SK-N-SH (cell line): Measurements from ENCODE around the gene SYNJ2. TPM values are rescaled to one million over a fixed set of nuclear protein-coding genes. Genes with fewer than 3 reads are reported as not detected.
A peak's percentile ranks its signal among the peaks of the same experiment; 100 is the strongest.

ENCODE experiments used
- CTCF ChIA-PET: fragments of 300-600, 350-600 bp; formaldehyde crosslinking; extraction: SDS; loops from one replicate; lab custom pipeline; 2021; lab: Yijun Ruan, JAX
- POLR2A ChIA-PET: fragments of 350-600 bp; sonication (Branson Sonifier 250); formaldehyde crosslinking; extraction: SDS; loops from one replicate; lab custom pipeline; 2020; ENCODE audit warnings: antibody characterized with exemption, inconsistent platforms; lab: Yijun Ruan, JAX
- DNase-seq: peaks from one replicate; pipeline ENCODE4 v3.0.0; 2012
- H2AFZ ChIP-seq: fragments of 200-600 bp; sonication (generic); 2 replicates; pipeline ENCODE4 v1.8.1; 2016; ENCODE audit warnings: antibody characterized with exemption, mild to moderate bottlenecking, low read depth
- H3F3A ChIP-seq: fragments of 200-600 bp; sonication (generic); replicated peaks from 2 replicates; pipeline ENCODE3; 2016; ENCODE audit warnings: antibody characterized with exemption, mild to moderate bottlenecking; ENCODE audit not compliant: insufficient read depth
- H3K27ac ChIP-seq, 2 experiments: fragments of 200-500 bp in 1 of 2; fragments of 200-600 bp in 1 of 2; sonication (Bioruptor generic) in 1 of 2; sonication (generic), shearing (Covaris generic) in 1 of 2; 2 replicates each; pipeline versions ENCODE4 v1.5.1 to v1.6.1; 2014 to 2016; ENCODE audit warnings: low read depth in 2 of 2, inconsistent platforms in 1 of 2, low read length in 1 of 2, mild to moderate bottlenecking in 1 of 2, mixed read lengths in 1 of 2
- H3K27me3 ChIP-seq: fragments of 200-600 bp; sonication (generic), shearing (Covaris generic); 2 replicates; pipeline ENCODE4 v1.6.1; 2016; ENCODE audit warnings: mixed run types; ENCODE audit not compliant: insufficient read depth
- H3K36me3 ChIP-seq, 2 experiments: fragments of 200-500 bp in 1 of 2; fragments of 200-600 bp in 1 of 2; sonication (Bioruptor generic) in 1 of 2; sonication (generic) in 1 of 2; replicated peaks in 1 of 2; 2 replicates each; pipeline versions ENCODE3 to v1.5.1; 2014 to 2016; ENCODE audit warnings: low read length in 1 of 2, mild to moderate bottlenecking in 1 of 2; ENCODE audit not compliant: insufficient read depth in 2 of 2, control insufficient read depth in 1 of 2
- H3K4me1 ChIP-seq, 2 experiments: fragments of 200-500 bp in 1 of 2; fragments of 200-600 bp in 1 of 2; sonication (Bioruptor generic) in 1 of 2; sonication (generic), shearing (Covaris generic) in 1 of 2; 2 replicates each; pipeline versions ENCODE4 v1.5.1 to v1.6.1; 2014 to 2016; ENCODE audit warnings: low read depth in 1 of 2, low read length in 1 of 2, mixed run types in 1 of 2; ENCODE audit not compliant: insufficient read depth in 2 of 2, control insufficient read depth in 1 of 2
- H3K4me2 ChIP-seq: fragments of 200-600 bp; sonication (generic), shearing (Covaris generic); 2 replicates; pipeline ENCODE4 v1.6.1; 2017; ENCODE audit warnings: mixed run types
- H3K4me3 ChIP-seq, 2 experiments: fragments of 200-500 bp in 1 of 2; fragments of 200-600 bp in 1 of 2; sonication (Bioruptor generic) in 1 of 2; sonication (generic), shearing (Covaris generic) in 1 of 2; 2 replicates each; pipeline versions ENCODE4 v1.5.1 to v1.8.1; 2014 to 2016; ENCODE audit warnings: low read depth in 2 of 2, inconsistent platforms in 1 of 2, low read length in 1 of 2, mild to moderate bottlenecking in 1 of 2, mixed read lengths in 1 of 2, moderate library complexity in 1 of 2
- H3K79me2 ChIP-seq: fragments of 200-600 bp; sonication (generic); 2 replicates; pipeline ENCODE4 v1.8.1; 2017; ENCODE audit warnings: mild to moderate bottlenecking; ENCODE audit not compliant: insufficient read depth
- H3K9ac ChIP-seq: fragments of 200-600 bp; sonication (generic); 2 replicates; pipeline ENCODE4 v1.6.1; 2017; ENCODE audit warnings: mixed run types
- H3K9me2 ChIP-seq: fragments of 200-600 bp; sonication (generic); 2 replicates; pipeline ENCODE4 v1.6.1; 2017; ENCODE audit warnings: mixed run types
- H3K9me3 ChIP-seq: fragments of 200-600 bp; sonication (generic); 2 replicates; pipeline ENCODE4 v1.6.1; 2017; ENCODE audit warnings: mixed run types, mild to moderate bottlenecking, moderate library complexity
- H4K20me1 ChIP-seq: fragments of 200-600 bp; sonication (generic); 2 replicates; pipeline ENCODE4 v1.6.1; 2017; ENCODE audit warnings: mild to moderate bottlenecking, mixed run types; ENCODE audit not compliant: insufficient read depth
- FOSL2 ChIP-seq: IDR thresholded peaks from 2 replicates; pipeline ENCODE4 v1.4.0; 2012; ENCODE audit warnings: low read depth, mild to moderate bottlenecking, moderate library complexity, borderline replicate concordance
- FOXJ3 ChIP-seq: sonication (generic); formaldehyde crosslinking; IDR thresholded peaks from 2 replicates; pipeline ENCODE4 v1.5.1; 2020; ENCODE audit warnings: mild to moderate bottlenecking, missing genetic modification reagents
- GABPA ChIP-seq: IDR thresholded peaks from 2 replicates; pipeline ENCODE4 v1.4.0; 2012; ENCODE audit warnings: low read depth, mild to moderate bottlenecking
- MEF2A ChIP-seq: IDR thresholded peaks from 2 replicates; pipeline ENCODE4 v1.4.0; 2012; ENCODE audit warnings: low read depth, borderline replicate concordance
- MXI1 ChIP-seq: IDR thresholded peaks from 2 replicates; pipeline ENCODE4 v1.6.1; 2012; ENCODE audit warnings: mild to moderate bottlenecking, low read depth, low read length, improper control_type of control experiment
- NFIC ChIP-seq: IDR thresholded peaks from 2 replicates; pipeline ENCODE4 v1.4.0; 2012; ENCODE audit warnings: borderline replicate concordance
- NRF1 ChIP-seq: IDR thresholded peaks from 2 replicates; pipeline ENCODE4 v1.6.1; 2012; ENCODE audit warnings: low read depth, mild to moderate bottlenecking, low read length
- POLR2AphosphoS5 ChIP-seq: IDR thresholded peaks from 2 replicates; pipeline ENCODE4 v1.6.1; 2012; ENCODE audit warnings: low read depth, low read length
- RCOR1 ChIP-seq: fragments of 150-350 bp; IDR thresholded peaks from 2 replicates; pipeline ENCODE4 v1.6.1; 2017; ENCODE audit warnings: antibody characterized with exemption, low read length
- RXRA ChIP-seq: IDR thresholded peaks from 2 replicates; pipeline ENCODE4 v1.4.0; 2012; ENCODE audit warnings: low read depth, mild to moderate bottlenecking, borderline replicate concordance
- SIN3A ChIP-seq: IDR thresholded peaks from 2 replicates; pipeline ENCODE4 v1.6.1; 2012; ENCODE audit warnings: low read depth, mild to moderate bottlenecking, low read length, moderate library complexity, borderline replicate concordance
- TAF1 ChIP-seq: IDR thresholded peaks from 2 replicates; pipeline ENCODE4 v1.6.1; 2012; ENCODE audit warnings: low read depth, mild to moderate bottlenecking, low read length, moderate library complexity, borderline replicate concordance
- WGBS: methylation state at CpG from one replicate; pipeline ENCODE4 v1.1.6; 2017; ENCODE audit warnings: low lambda C conversion rate; 5-methylcytosine and 5-hydroxymethylcytosine counted together
- polyA plus RNA-seq, 3 experiments: library from polyadenylated mRNA; depleted of rRNA; stranded (reverse); fragments of >200 nt; gene quantifications; 2 replicates each; pipeline ENCODE4 v1.2.3, GENCODE V29; 2012
- TF ChIP-seq, protein P1 (sequence below): fragments of 200-600 bp; sonication (generic); IDR thresholded peaks from 2 replicates; pipeline ENCODE4 v1.6.1; 2017; ENCODE audit warnings: antibody characterized with exemption, mild to moderate bottlenecking, moderate library complexity

SYNJ2 gene
- polyA plus RNA-seq, 1 of the 3 experiments (the other 2 are of a cell fraction) = 40.0 TPM

- Histone ChIP-seq H3F3A (peaks cover 10% of the 10 kb centered on the region), H3K79me2 (peaks cover 100% of the 10 kb centered on the region), H3K36me3 (peaks cover 0 to 10% of the 10 kb centered on the region in 2 experiments), H3K9me2 (no peaks in the 10 kb centered on the region), H3K4me2 (no peak overlapping the region), H3K4me1 (peaks cover 20 to 26% of the 10 kb centered on the region in 2 experiments; a peak in 3 of 4 replicates), H3K27ac (no peak overlapping the region), H3K9me3 (no peaks in the 10 kb centered on the region), H4K20me1 (peaks cover 36% of the 10 kb centered on the region), H2AFZ (no peak overlapping the region), H3K27me3 (no peaks in the 10 kb centered on the region), H3K9ac (no peak overlapping the region), H3K4me3 (no peak overlapping the region)
- WGBS = 80% methylated on average over 5 of the region's 6 CpGs
- peak; percentile 53 for DNase-seq
- ChIA-PET POLR2A (no interaction called here), CTCF (interaction anchor here (1.2 kb wide), 1 partner anchor 19 kb away, joined by 3 read pairs; no protein-coding TSS in a partner anchor)
- TF ChIP-seq RCOR1 = peak; percentile 60; the same call in 1 of the 2 replicates
- no peak for TF ChIP-seq MXI1
These were observed 16.4 kb downstream of the SYNJ2 start for GRCh38 chr6:157997893-157998608.

DNA sequence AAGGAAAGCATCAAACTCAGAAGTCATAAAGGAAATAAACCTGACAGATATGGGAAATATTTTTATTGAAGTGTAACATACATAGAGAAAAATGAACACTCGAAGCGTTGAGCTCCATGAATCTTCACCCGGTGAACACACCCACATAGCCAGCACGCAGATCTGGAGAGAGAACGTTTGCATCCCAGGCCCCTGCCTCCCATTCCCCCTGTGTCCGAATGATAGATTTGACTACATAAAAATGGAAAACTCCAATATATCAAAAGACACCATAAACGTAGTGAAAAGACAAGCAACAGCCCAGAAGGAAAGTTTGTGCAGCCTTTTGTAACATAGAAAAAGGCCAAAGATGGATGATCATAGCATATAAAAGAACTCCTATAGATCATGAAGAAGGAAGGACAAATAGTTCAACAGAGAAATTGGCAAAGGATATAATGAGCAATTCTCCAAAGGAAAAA, 17.1 kb downstream of the SYNJ2 start:
- H3K27ac ChIP-seq = no peak overlapping the region
- WGBS = 93% methylated on average over 7 of the region's 7 CpGs

More for the DNA sequence above, 17.1 kb downstream of the SYNJ2 start:
- Histone ChIP-seq H4K20me1 (peaks cover 31% of the 10 kb centered on the region), H3K36me3 (peaks cover 0 to 10% of the 10 kb centered on the region in 2 experiments), H3K4me3 (no peak overlapping the region), H3F3A (peaks cover 15% of the 10 kb centered on the region), H3K9me2 (no peaks in the 10 kb centered on the region), H3K9ac (no peak overlapping the region), H3K4me1 (peaks cover 24 to 31% of the 10 kb centered on the region in 2 experiments; a peak in 2 of 4 replicates), H3K79me2 (peaks cover 100% of the 10 kb centered on the region), H2AFZ (no peak overlapping the region), H3K27me3 (no peaks in the 10 kb centered on the region), H3K4me2 (no peak overlapping the region), H3K9me3 (no peaks in the 10 kb centered on the region)
- ChIA-PET CTCF (interaction anchor here (1.2 kb wide), 1 partner anchor 18 kb away, joined by 3 read pairs; no protein-coding TSS in a partner anchor), POLR2A (no interaction called here)
- no peak for DNase-seq
- TF ChIP-seq NFIC (no peak), RXRA (no peak), RCOR1 (no peak), MXI1 (no peak), TAF1 (no peak), FOSL2 (no peak), NRF1 (no peak), POLR2AphosphoS5 (no peak), SIN3A (no peak), GABPA (no peak), FOXJ3 (no peak), MEF2A (no peak)
- TF ChIP-seq, protein P1, sequence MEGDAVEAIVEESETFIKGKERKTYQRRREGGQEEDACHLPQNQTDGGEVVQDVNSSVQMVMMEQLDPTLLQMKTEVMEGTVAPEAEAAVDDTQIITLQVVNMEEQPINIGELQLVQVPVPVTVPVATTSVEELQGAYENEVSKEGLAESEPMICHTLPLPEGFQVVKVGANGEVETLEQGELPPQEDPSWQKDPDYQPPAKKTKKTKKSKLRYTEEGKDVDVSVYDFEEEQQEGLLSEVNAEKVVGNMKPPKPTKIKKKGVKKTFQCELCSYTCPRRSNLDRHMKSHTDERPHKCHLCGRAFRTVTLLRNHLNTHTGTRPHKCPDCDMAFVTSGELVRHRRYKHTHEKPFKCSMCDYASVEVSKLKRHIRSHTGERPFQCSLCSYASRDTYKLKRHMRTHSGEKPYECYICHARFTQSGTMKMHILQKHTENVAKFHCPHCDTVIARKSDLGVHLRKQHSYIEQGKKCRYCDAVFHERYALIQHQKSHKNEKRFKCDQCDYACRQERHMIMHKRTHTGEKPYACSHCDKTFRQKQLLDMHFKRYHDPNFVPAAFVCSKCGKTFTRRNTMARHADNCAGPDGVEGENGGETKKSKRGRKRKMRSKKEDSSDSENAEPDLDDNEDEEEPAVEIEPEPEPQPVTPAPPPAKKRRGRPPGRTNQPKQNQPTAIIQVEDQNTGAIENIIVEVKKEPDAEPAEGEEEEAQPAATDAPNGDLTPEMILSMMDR = no peak
